HepG2 (cell line): Measurements from ENCODE around the gene DOCK4.

Source experiments
- NBN ChIP-seq: fragments of 450-650 bp; conservative IDR thresholded peaks from 2 replicates; pipeline ENCODE4 v1.6.1; 2017
- POLR2A ChIP-seq, 2 experiments: IDR thresholded peaks; 2 replicates each; pipeline ENCODE4 v1.6.1; 2011; ENCODE audit warnings: low read depth in 2 of 2, low read length in 2 of 2, mild to moderate bottlenecking in 1 of 2, moderate library complexity in 1 of 2; ENCODE audit not compliant: insufficient read depth in 1 of 2
- ZFP91 ChIP-seq: sonication (generic); formaldehyde crosslinking; IDR thresholded peaks from 2 replicates; pipeline ENCODE4 v1.9.0; 2022; ENCODE audit warnings: missing genetic modification reagents, mild to moderate bottlenecking, borderline replicate concordance
- ZNF138 ChIP-seq: sonication (generic); formaldehyde crosslinking; IDR thresholded peaks from 2 replicates; pipeline ENCODE4 v1.5.0; 2020; ENCODE audit warnings: mild to moderate bottlenecking, low read depth, missing genetic modification reagents
- ZSCAN21 ChIP-seq: sonication (generic); formaldehyde crosslinking; IDR thresholded peaks from 2 replicates; pipeline ENCODE4 v1.8.0; 2022; ENCODE audit warnings: mild to moderate bottlenecking, missing genetic modification reagents, moderate library complexity, borderline replicate concordance

- TF ChIP-seq NBN (no peak), ZFP91 (no peak), ZNF138 (CRISPR knock-in tag) (no peak), POLR2A (IDR thresholded peaks at IDR 0.05; ENCODE audit: insufficient read depth in 1 of 2, low read depth in 2 of 2, low read length in 2 of 2) (no peak), ZSCAN21 (CRISPR knock-in tag) (no peak)
Observed at GRCh38 chr7:111815354-111815753, 390.8 kb downstream of the DOCK4 start.
